OCI-LY1 (cell line): ENCODE measurements around the gene ARFGAP3.

ENCODE experiments used
- EZH2 ChIP-seq: fragments of 200-600 bp; sonication (generic), shearing (Covaris generic); IDR thresholded peaks from 2 replicates; pipeline ENCODE4 v1.8.0; 2017; ENCODE audit warnings: borderline replicate concordance, mixed run types, mild to moderate bottlenecking, antibody characterized with exemption, low read length, moderate library complexity, mixed read lengths
- TF ChIP-seq, protein P1 (sequence below): fragments of 200-600 bp; sonication (generic), shearing (Covaris generic); IDR thresholded peaks from 2 replicates; pipeline ENCODE4 v1.5.1; 2017; ENCODE audit warnings: mild to moderate bottlenecking, antibody characterized with exemption, low read length, moderate library complexity, mixed read lengths

DNA sequence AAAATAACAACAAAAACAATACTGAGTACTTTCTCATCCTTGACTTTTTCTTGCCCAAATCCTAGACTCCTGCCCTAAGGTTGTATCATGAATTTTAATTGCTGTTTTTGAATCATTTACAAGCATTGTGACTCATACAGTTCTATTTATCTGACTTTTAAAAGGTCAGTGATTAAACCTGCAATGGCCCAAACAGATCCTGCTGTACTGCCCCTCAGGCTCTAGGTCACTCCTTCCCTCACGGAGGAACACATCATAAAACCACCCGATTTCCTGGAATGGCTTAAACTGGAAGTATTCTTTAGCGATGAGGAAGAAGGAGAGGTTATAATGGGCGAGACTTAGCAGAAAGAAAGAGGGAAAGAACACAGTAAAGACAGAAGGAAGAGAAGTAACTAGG lies 12.3 kb downstream of the ARFGAP3 start:
- TF ChIP-seq, protein P1, sequence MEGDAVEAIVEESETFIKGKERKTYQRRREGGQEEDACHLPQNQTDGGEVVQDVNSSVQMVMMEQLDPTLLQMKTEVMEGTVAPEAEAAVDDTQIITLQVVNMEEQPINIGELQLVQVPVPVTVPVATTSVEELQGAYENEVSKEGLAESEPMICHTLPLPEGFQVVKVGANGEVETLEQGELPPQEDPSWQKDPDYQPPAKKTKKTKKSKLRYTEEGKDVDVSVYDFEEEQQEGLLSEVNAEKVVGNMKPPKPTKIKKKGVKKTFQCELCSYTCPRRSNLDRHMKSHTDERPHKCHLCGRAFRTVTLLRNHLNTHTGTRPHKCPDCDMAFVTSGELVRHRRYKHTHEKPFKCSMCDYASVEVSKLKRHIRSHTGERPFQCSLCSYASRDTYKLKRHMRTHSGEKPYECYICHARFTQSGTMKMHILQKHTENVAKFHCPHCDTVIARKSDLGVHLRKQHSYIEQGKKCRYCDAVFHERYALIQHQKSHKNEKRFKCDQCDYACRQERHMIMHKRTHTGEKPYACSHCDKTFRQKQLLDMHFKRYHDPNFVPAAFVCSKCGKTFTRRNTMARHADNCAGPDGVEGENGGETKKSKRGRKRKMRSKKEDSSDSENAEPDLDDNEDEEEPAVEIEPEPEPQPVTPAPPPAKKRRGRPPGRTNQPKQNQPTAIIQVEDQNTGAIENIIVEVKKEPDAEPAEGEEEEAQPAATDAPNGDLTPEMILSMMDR, result no peak
- TF ChIP-seq EZH2, result no peak
